ENCODE data around the gene TGM3.
A peak's percentile ranks its signal among the peaks of the same experiment; 100 is the strongest.

The TGM3 gene

GRCh38 chr20:2296524-2297356, 939 bp downstream of the TGM3 start:
- Mint-ChIP-seq H3K4me1 (peaks cover 34% of the 10 kb centered on the region), H3K27ac (no peak overlapping the region), H3K27me3 (no peaks in the 10 kb centered on the region), H3K9me3 (no peaks in the 10 kb centered on the region), H3K4me3 (no peak overlapping the region), H3K36me3 (no peaks in the 10 kb centered on the region)
- no peak for ATAC-seq

GRCh38 chr20:2297357-2297728, 1.5 kb downstream of the TGM3 start:
- Mint-ChIP-seq H3K36me3 (no peaks in the 10 kb centered on the region), H3K27ac (no peak overlapping the region), H3K4me1 (peaks cover 35% of the 10 kb centered on the region), H3K27me3 (no peaks in the 10 kb centered on the region), H3K4me3 (no peak overlapping the region), H3K9me3 (no peaks in the 10 kb centered on the region)
- no peak for ATAC-seq

- no peaks in the 10 kb centered on the region for H3K36me3 Mint-ChIP-seq
- no peak overlapping the region for H3K27ac Mint-ChIP-seq
- H3K4me3 Mint-ChIP-seq: no peak overlapping the region
Observed at GRCh38 chr20:2298116-2298515, 2.3 kb downstream of the TGM3 start.

GRCh38 chr20:2298701-2299100, 2.9 kb downstream of the TGM3 start:
- Mint-ChIP-seq H3K9me3 (no peaks in the 10 kb centered on the region), H3K27ac (no peak overlapping the region), H3K4me3 (no peak overlapping the region), H3K36me3 (no peaks in the 10 kb centered on the region), H3K4me1 (peaks cover 34% of the 10 kb centered on the region), H3K27me3 (no peaks in the 10 kb centered on the region)
- no peak for ATAC-seq

More at GRCh38 chr20:2298116-2298515, 2.3 kb downstream of the TGM3 start:
- H3K9me3 Mint-ChIP-seq: no peaks in the 10 kb centered on the region
- no peaks in the 10 kb centered on the region for H3K27me3 Mint-ChIP-seq
- peaks cover 34% of the 10 kb centered on the region for H3K4me1 Mint-ChIP-seq
- ATAC-seq: no peak

- Mint-ChIP-seq H3K9me3 (no peaks in the 10 kb centered on the region), H3K4me1 (peaks cover 34% of the 10 kb centered on the region), H3K27me3 (no peaks in the 10 kb centered on the region), H3K36me3 (no peaks in the 10 kb centered on the region), H3K27ac (peak overlapping the region; percentile 72), H3K4me3 (no peak overlapping the region)
- ATAC-seq: no peak
Observed at GRCh38 chr20:2299301-2299700, 3.5 kb downstream of the TGM3 start.

GRCh38 chr20:2300002-2300401, 4.2 kb downstream of the TGM3 start:
- no peaks in the 10 kb centered on the region for H3K9me3 Mint-ChIP-seq
- ATAC-seq: no peak
- peak overlapping the region; percentile 72 for H3K27ac Mint-ChIP-seq
- H3K4me1 Mint-ChIP-seq: peaks cover 34% of the 10 kb centered on the region
- no peak overlapping the region for H3K4me3 Mint-ChIP-seq
- H3K27me3 Mint-ChIP-seq: no peaks in the 10 kb centered on the region
- H3K36me3 Mint-ChIP-seq: no peaks in the 10 kb centered on the region

- Mint-ChIP-seq H3K27ac (peak overlapping the region; percentile 74), H3K4me1 (peaks cover 34% of the 10 kb centered on the region), H3K4me3 (no peak overlapping the region), H3K9me3 (no peaks in the 10 kb centered on the region), H3K36me3 (no peaks in the 10 kb centered on the region), H3K27me3 (no peaks in the 10 kb centered on the region)
- no peak for ATAC-seq
Observed at GRCh38 chr20:2300420-2300819, 4.6 kb downstream of the TGM3 start.

GRCh38 chr20:2301164-2301622, 5.4 kb downstream of the TGM3 start:
- Mint-ChIP-seq H3K9me3 (no peaks in the 10 kb centered on the region), H3K27me3 (no peaks in the 10 kb centered on the region), H3K4me3 (no peak overlapping the region), H3K27ac (peak overlapping the region; percentile 74), H3K36me3 (no peaks in the 10 kb centered on the region), H3K4me1 (peaks cover 34% of the 10 kb centered on the region)
- ATAC-seq: peak; percentile 97

GRCh38 chr20:2302384-2303060, 6.7 kb downstream of the TGM3 start:
- Mint-ChIP-seq H3K27ac (peak overlapping the region; percentile 74), H3K9me3 (no peaks in the 10 kb centered on the region), H3K36me3 (no peaks in the 10 kb centered on the region), H3K4me3 (no peak overlapping the region), H3K27me3 (no peaks in the 10 kb centered on the region), H3K4me1 (peaks cover 33% of the 10 kb centered on the region)
- ATAC-seq: no peak

- Mint-ChIP-seq H3K36me3 (no peaks in the 10 kb centered on the region), H3K4me1 (peaks cover 28% of the 10 kb centered on the region), H3K9me3 (no peaks in the 10 kb centered on the region), H3K27ac (no peak overlapping the region), H3K27me3 (no peaks in the 10 kb centered on the region), H3K4me3 (no peak overlapping the region)
- ATAC-seq: no peak
Observed at GRCh38 chr20:2303673-2304072, 7.9 kb downstream of the TGM3 start.

- peaks cover 28% of the 10 kb centered on the region for H3K4me1 Mint-ChIP-seq
- no peaks in the 10 kb centered on the region for H3K9me3 Mint-ChIP-seq
- no peak for ATAC-seq
- no peaks in the 10 kb centered on the region for H3K36me3 Mint-ChIP-seq
- no peak overlapping the region for H3K27ac Mint-ChIP-seq
- no peaks in the 10 kb centered on the region for H3K27me3 Mint-ChIP-seq
- H3K4me3 Mint-ChIP-seq: no peak overlapping the region
Observed at GRCh38 chr20:2304180-2304579, 8.4 kb downstream of the TGM3 start.

GRCh38 chr20:2305029-2305428, 9.2 kb downstream of the TGM3 start:
- Mint-ChIP-seq H3K27ac (no peak overlapping the region), H3K27me3 (no peaks in the 10 kb centered on the region), H3K4me3 (no peak overlapping the region), H3K4me1 (peaks cover 24% of the 10 kb centered on the region), H3K9me3 (no peaks in the 10 kb centered on the region), H3K36me3 (no peaks in the 10 kb centered on the region)
- no peak for ATAC-seq

- no peak overlapping the region for H3K27ac Mint-ChIP-seq
- no peak overlapping the region for H3K4me3 Mint-ChIP-seq
- no peak for ATAC-seq
- H3K9me3 Mint-ChIP-seq: no peaks in the 10 kb centered on the region
- no peaks in the 10 kb centered on the region for H3K36me3 Mint-ChIP-seq
- H3K4me1 Mint-ChIP-seq: peaks cover 21% of the 10 kb centered on the region
- no peaks in the 10 kb centered on the region for H3K27me3 Mint-ChIP-seq
Observed at GRCh38 chr20:2305479-2305878, 9.7 kb downstream of the TGM3 start.

- Mint-ChIP-seq H3K4me3 (no peak overlapping the region), H3K36me3 (no peaks in the 10 kb centered on the region), H3K4me1 (peaks cover 17% of the 10 kb centered on the region), H3K27ac (no peak overlapping the region), H3K9me3 (no peaks in the 10 kb centered on the region), H3K27me3 (no peaks in the 10 kb centered on the region)
- no peak for ATAC-seq
Observed at GRCh38 chr20:2305946-2306345, 10.1 kb downstream of the TGM3 start.

- no peaks in the 10 kb centered on the region for H3K36me3 Mint-ChIP-seq
- H3K27me3 Mint-ChIP-seq: no peaks in the 10 kb centered on the region
- no peaks in the 10 kb centered on the region for H3K9me3 Mint-ChIP-seq
- no peak overlapping the region for H3K27ac Mint-ChIP-seq
- no peak overlapping the region for H3K4me3 Mint-ChIP-seq
- ATAC-seq: no peak
- peaks cover 5% of the 10 kb centered on the region for H3K4me1 Mint-ChIP-seq
Observed at GRCh38 chr20:2307136-2307535, 11.3 kb downstream of the TGM3 start.

- Mint-ChIP-seq H3K9me3 (no peaks in the 10 kb centered on the region), H3K27ac (no peak overlapping the region), H3K36me3 (no peaks in the 10 kb centered on the region), H3K4me1 (no peaks in the 10 kb centered on the region), H3K4me3 (no peak overlapping the region), H3K27me3 (no peaks in the 10 kb centered on the region)
- no peak for ATAC-seq
Observed at GRCh38 chr20:2311329-2311728, 15.5 kb downstream of the TGM3 start.
